GM23338 (cell line): Measurements from ENCODE around the gene CRISPLD2.

ENCODE experiments used
- EZH2 ChIP-seq: fragments of 200-600 bp; sonication (generic); IDR thresholded peaks from one replicate; pipeline ENCODE4 v1.8.0; 2017; ENCODE audit warnings: antibody characterized with exemption, mild to moderate bottlenecking, low read depth; ENCODE audit not compliant: unreplicated experiment
- EZH2phosphoT487 ChIP-seq: fragments of 200-600 bp; sonication (generic); IDR thresholded peaks from one replicate; pipeline ENCODE4 v1.8.1; 2018; ENCODE audit warnings: antibody characterized with exemption; ENCODE audit not compliant: unreplicated experiment
- JUNB ChIP-seq: IDR thresholded peaks from one replicate; pipeline ENCODE4 v1.6.1; 2016; ENCODE audit warnings: antibody characterized with exemption; ENCODE audit not compliant: unreplicated experiment
- POLR2AphosphoS5 ChIP-seq: IDR thresholded peaks from 2 replicates; pipeline ENCODE4 v1.6.1; 2016; ENCODE audit warnings: antibody characterized with exemption, low read depth
- ZNF331 ChIP-seq: fragments of 250-450 bp; sonication (Bioruptor Pico); IDR thresholded peaks from 2 replicates; pipeline ENCODE4 v1.5.0; 2020; ENCODE audit warnings: low read depth, mild to moderate bottlenecking, moderate library complexity
- TF ChIP-seq, protein P1 (sequence below), 2 experiments: fragments of 200-600 bp in 1 of 2; sonication (generic) in 1 of 2; conservative IDR thresholded peaks; 2 replicates each; pipeline versions ENCODE4 v1.5.1 to v1.6.1; 2016 to 2017; ENCODE audit warnings: antibody characterized with exemption in 2 of 2, low read depth in 2 of 2, mild to moderate bottlenecking in 2 of 2, moderate library complexity in 1 of 2
- TF ChIP-seq, protein P2 (sequence below): IDR thresholded peaks from one replicate; pipeline ENCODE4 v1.6.1; 2018; ENCODE audit warnings: antibody characterized with exemption; ENCODE audit not compliant: unreplicated experiment

DNA sequence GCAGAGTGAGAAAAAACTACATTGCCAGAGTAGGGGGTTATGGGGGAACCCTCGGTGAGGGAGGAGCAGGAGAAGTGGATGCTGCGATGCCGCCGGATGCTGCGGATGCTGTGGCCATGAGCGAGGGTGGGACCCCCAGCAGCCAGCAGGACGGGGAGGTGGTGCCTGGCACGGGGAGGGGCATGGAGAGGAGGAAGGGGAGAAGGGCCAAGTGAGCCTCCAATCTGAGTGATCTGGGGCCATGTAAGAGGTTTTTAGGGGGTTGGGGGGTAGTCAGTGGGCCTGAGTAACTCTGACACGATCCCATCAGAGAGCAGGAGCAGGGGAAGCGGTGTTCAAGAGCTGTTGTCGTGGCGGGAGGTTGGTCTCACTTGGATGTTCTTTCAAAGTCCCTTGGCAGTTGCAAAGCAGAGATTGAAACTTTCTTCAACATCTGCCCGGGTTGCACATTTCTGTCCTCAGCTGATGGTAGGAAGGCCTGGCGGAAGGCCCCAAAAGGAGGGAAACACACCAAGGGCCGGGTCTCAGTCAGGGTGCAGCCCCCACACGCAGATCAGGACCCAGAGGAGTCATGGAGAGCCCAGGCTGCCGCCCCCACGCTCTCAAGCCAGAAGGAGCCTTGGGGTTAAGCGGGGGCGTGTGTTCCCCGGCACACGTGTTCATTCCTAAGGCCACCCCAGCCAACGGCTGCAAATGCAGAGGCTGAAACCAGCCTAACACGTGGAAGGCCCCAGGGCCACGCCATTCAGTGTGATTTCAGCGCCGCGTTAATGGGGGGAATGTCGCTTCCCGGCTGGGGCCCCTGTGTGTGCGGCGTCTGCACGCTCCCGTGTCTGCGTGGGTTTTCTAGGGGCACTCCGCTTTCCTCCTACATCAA lies 109.9 kb downstream of the CRISPLD2 start:
- TF ChIP-seq, protein P1, sequence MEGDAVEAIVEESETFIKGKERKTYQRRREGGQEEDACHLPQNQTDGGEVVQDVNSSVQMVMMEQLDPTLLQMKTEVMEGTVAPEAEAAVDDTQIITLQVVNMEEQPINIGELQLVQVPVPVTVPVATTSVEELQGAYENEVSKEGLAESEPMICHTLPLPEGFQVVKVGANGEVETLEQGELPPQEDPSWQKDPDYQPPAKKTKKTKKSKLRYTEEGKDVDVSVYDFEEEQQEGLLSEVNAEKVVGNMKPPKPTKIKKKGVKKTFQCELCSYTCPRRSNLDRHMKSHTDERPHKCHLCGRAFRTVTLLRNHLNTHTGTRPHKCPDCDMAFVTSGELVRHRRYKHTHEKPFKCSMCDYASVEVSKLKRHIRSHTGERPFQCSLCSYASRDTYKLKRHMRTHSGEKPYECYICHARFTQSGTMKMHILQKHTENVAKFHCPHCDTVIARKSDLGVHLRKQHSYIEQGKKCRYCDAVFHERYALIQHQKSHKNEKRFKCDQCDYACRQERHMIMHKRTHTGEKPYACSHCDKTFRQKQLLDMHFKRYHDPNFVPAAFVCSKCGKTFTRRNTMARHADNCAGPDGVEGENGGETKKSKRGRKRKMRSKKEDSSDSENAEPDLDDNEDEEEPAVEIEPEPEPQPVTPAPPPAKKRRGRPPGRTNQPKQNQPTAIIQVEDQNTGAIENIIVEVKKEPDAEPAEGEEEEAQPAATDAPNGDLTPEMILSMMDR (conservative IDR thresholded peaks at IDR 0.05; ENCODE audit: low read depth in 2 of 2): no peak
- TF ChIP-seq POLR2AphosphoS5: no peak
- TF ChIP-seq EZH2: no peak
- TF ChIP-seq, protein P2, sequence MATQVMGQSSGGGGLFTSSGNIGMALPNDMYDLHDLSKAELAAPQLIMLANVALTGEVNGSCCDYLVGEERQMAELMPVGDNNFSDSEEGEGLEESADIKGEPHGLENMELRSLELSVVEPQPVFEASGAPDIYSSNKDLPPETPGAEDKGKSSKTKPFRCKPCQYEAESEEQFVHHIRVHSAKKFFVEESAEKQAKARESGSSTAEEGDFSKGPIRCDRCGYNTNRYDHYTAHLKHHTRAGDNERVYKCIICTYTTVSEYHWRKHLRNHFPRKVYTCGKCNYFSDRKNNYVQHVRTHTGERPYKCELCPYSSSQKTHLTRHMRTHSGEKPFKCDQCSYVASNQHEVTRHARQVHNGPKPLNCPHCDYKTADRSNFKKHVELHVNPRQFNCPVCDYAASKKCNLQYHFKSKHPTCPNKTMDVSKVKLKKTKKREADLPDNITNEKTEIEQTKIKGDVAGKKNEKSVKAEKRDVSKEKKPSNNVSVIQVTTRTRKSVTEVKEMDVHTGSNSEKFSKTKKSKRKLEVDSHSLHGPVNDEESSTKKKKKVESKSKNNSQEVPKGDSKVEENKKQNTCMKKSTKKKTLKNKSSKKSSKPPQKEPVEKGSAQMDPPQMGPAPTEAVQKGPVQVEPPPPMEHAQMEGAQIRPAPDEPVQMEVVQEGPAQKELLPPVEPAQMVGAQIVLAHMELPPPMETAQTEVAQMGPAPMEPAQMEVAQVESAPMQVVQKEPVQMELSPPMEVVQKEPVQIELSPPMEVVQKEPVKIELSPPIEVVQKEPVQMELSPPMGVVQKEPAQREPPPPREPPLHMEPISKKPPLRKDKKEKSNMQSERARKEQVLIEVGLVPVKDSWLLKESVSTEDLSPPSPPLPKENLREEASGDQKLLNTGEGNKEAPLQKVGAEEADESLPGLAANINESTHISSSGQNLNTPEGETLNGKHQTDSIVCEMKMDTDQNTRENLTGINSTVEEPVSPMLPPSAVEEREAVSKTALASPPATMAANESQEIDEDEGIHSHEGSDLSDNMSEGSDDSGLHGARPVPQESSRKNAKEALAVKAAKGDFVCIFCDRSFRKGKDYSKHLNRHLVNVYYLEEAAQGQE: no peak
- TF ChIP-seq EZH2phosphoT487: no peak
- TF ChIP-seq ZNF331 (CRISPR knock-in tag): no peak
- no peak for TF ChIP-seq JUNB
